A673 (cell line): ENCODE results near the gene PSTPIP1.

Experiments
- CTCF ChIP-seq: fragments of 300-800, 200-600 bp; sonication (generic); conservative IDR thresholded peaks from 2 replicates; pipeline ENCODE4 v1.5.1; 2017; ENCODE audit warnings: low read depth, mild to moderate bottlenecking, antibody characterized with exemption, low read length, moderate library complexity, mixed read lengths
- EZH2 ChIP-seq: fragments of 200-600 bp; sonication (generic); IDR thresholded peaks from 2 replicates; pipeline ENCODE4 v1.6.1; 2017; ENCODE audit warnings: borderline replicate concordance, low read depth, mild to moderate bottlenecking, mixed read lengths, antibody characterized with exemption, low read length; ENCODE audit not compliant: poor library complexity, severe bottlenecking

- no peak for TF ChIP-seq CTCF
- TF ChIP-seq EZH2, result no peak
These were observed 32.5 kb upstream of the PSTPIP1 start for GRCh38 chr15:76962337-76963013.
